Left colon (tissue), 2 donors: Measurements from ENCODE around the gene MMP1. TPM values are rescaled to one million over a fixed set of nuclear protein-coding genes. Genes with fewer than 3 reads are reported as not detected.

Source experiments
- ATAC-seq: fragments of 200-7000 bp; cut with Tn5 transposase; one replicate; pipeline ENCODE4 v1.9.1; 2020; ENCODE audit warnings: mild to moderate bottlenecking, moderate library complexity
- DNase-seq, 2 donors: peaks; one replicate each; pipeline ENCODE4 v3.0.0-alpha.2; 2020
- intact Hi-C, 2 donors: fragments of 100-400 bp; cut with DNase I in 1 of 2; cut with micrococcal nuclease in 1 of 2; formaldehyde crosslinking; loops; one replicate each; pipeline versions ENCODE4 v1.11.2 to v1.14.0; 2022; cut with DNase I, micrococcal nuclease
- long read RNA-seq: library from polyadenylated mRNA; unstranded; transcript quantifications from one replicate; pipeline ENCODE4 v2.0.0, GENCODE V29; 2021
- total RNA-seq, 2 donors: library from RNA; stranded (reverse); fragmentation: NEBNext Ultra II Directional; extraction: Animal tissue kit (Norgen Biotek cat#: 25700); gene quantifications; one replicate each; pipeline ENCODE4 v1.2.1, GENCODE V29; 2021
- donor health status: DM: no; HTN: no; CAD: no.
- donor health status: DM: yes; HTN: yes; CAD: no.

MMP1 gene
- under 1 TPM; 0.75 to 0.79 TPM for total RNA-seq
- long read RNA-seq, partial matches to known transcripts, result 0 of 1 reads
- long read RNA-seq, other reads (novel, unspliced or antisense), result 0 of 1 reads

- no peak for DNase-seq
- ATAC-seq, result no peak
- intact Hi-C loops, result no loop called here
Measured at GRCh38 chr11:102798012-102798746, at the start of gene MMP1. TSS of gene MMP1 (minus strand) at chr11:102798160. CDS start at chr11:102798092, 68 bp downstream.

- ATAC-seq (no peak), DNase-seq (no peak)
- intact Hi-C loops, result loop anchor here in 1 of 2 donors (10.0 kb wide), 1 partner anchor 89 kb away; no protein-coding TSS in a partner anchor
Measured at GRCh38 chr11:102846292-102846691, 48.3 kb upstream of the MMP1 start.

GRCh38 chr11:102843489-102843888, 45.5 kb upstream of the MMP1 start, which contains the start of gene MMP3:
TSS of gene MMP3 (minus strand) at chr11:102843609. CDS start at chr11:102843546, 63 bp downstream.
- ATAC-seq (no peak), DNase-seq (no peak)
- intact Hi-C loops, result loop anchor here in 1 of 2 donors (10.0 kb wide), 1 partner anchor 91 kb away; no protein-coding TSS in a partner anchor

- intact Hi-C loops, result loop anchor here in 1 of 2 donors (10.0 kb wide), 1 partner anchor 92 kb away; no protein-coding TSS in a partner anchor
- no peak for DNase-seq
Measured at GRCh38 chr11:102842930-102843329, 45.0 kb upstream of the MMP1 start.

GRCh38 chr11:102840018-102840417, 42.1 kb upstream of the MMP1 start:
- no peak for ATAC-seq
- intact Hi-C loops, result loop anchor here in 1 of 2 donors (10.0 kb wide), 1 partner anchor 95 kb away; no protein-coding TSS in a partner anchor
- DNase-seq, result no peak

More at GRCh38 chr11:102842930-102843329, 45.0 kb upstream of the MMP1 start:
- no peak for ATAC-seq

- intact Hi-C loops, result loop anchor here in 1 of 2 donors (10.0 kb wide), 1 partner anchor 57 kb away; no protein-coding TSS in a partner anchor
- DNase-seq, result no peak
- no peak for ATAC-seq
Measured at GRCh38 chr11:102837646-102838045, 39.7 kb upstream of the MMP1 start.

- DNase-seq (no peak), ATAC-seq (no peak)
- intact Hi-C loops, result loop anchor here in 1 of 2 donors (10.0 kb wide), 1 partner anchor 58 kb away; no protein-coding TSS in a partner anchor
Measured at GRCh38 chr11:102837156-102837555, 39.2 kb upstream of the MMP1 start.

- no peak for ATAC-seq
- intact Hi-C loops, result loop anchor here in 1 of 2 donors (10.0 kb wide), 1 partner anchor 58 kb away; no protein-coding TSS in a partner anchor
- no peak for DNase-seq
Measured at GRCh38 chr11:102836290-102836875, 38.4 kb upstream of the MMP1 start.

GRCh38 chr11:102833731-102834130, 35.8 kb upstream of the MMP1 start:
- no peak for DNase-seq
- ATAC-seq, result no peak
- intact Hi-C loops, result loop anchor here in 1 of 2 donors (10.0 kb wide), 1 partner anchor 61 kb away; no protein-coding TSS in a partner anchor

GRCh38 chr11:102832612-102833011, 34.7 kb upstream of the MMP1 start:
- ATAC-seq (no peak), DNase-seq (no peak)
- intact Hi-C loops, result loop anchor here in 1 of 2 donors (10.0 kb wide), 1 partner anchor 62 kb away; no protein-coding TSS in a partner anchor

- intact Hi-C loops, result loop anchor here in 1 of 2 donors (10.0 kb wide), 1 partner anchor 63 kb away; no protein-coding TSS in a partner anchor
- DNase-seq (peak; percentile 32 to 61), ATAC-seq (peak; percentile 83)
Measured at GRCh38 chr11:102831489-102832440, 33.8 kb upstream of the MMP1 start.

GRCh38 chr11:102831128-102831488, 33.1 kb upstream of the MMP1 start:
- DNase-seq (no peak), ATAC-seq (no peak)
- intact Hi-C loops, result loop anchor here in 1 of 2 donors (10.0 kb wide), 1 partner anchor 64 kb away; no protein-coding TSS in a partner anchor

GRCh38 chr11:102830001-102830727, 32.2 kb upstream of the MMP1 start:
- no peak for ATAC-seq
- intact Hi-C loops, result loop anchor here in 1 of 2 donors (10.0 kb wide), 1 partner anchor 65 kb away; no protein-coding TSS in a partner anchor
- no peak for DNase-seq

GRCh38 chr11:102829316-102830000, 31.5 kb upstream of the MMP1 start:
- ATAC-seq, result no peak
- intact Hi-C loops, result no loop called here
- DNase-seq, result no peak

- no peak for DNase-seq
- no peak for ATAC-seq
- intact Hi-C loops, result no loop called here
Measured at GRCh38 chr11:102824556-102824955, 26.6 kb upstream of the MMP1 start.

GRCh38 chr11:102819491-102819890, 21.5 kb upstream of the MMP1 start:
- no peak for DNase-seq
- intact Hi-C loops, result no loop called here
- peak; percentile 81 for ATAC-seq

GRCh38 chr11:102813484-102813883, 15.5 kb upstream of the MMP1 start:
- ATAC-seq, result no peak
- DNase-seq, result no peak
- intact Hi-C loops, result no loop called here
